ENCODE data around the gene SERPINB1. TPM values are rescaled to one million over a fixed set of nuclear protein-coding genes. Genes with fewer than 3 reads are reported as not detected.

The SERPINB1 gene
- total RNA-seq, 4 donors from 2014 or later: 12.6 to 41.1 (median 17.6) TPM

DNA sequence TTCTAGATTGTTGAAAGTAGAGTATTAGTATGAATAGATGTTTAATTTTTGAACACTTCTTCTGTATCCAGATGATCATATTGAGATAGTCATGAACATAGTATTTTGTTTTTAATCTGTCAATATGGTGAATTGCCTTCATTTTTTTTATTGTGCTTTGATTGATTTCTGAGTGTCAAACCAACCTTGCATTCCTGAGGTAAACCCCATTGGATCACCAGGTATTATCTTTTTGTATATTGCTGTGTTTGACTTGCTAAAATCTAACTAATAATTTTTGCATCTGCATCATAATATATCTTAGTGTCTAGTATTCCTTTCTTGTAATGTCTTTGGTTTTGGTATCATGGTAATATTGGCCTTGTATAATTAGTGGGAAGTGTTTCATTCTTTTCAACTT is 25.5 kb downstream of the SERPINB1 start:
- no peak overlapping the region for H3K4me3 ChIP-seq (ENCODE audit: low read depth, poor library complexity, severe bottlenecking)
- TF ChIP-seq CTCF (IDR thresholded peaks at IDR 0.05) (no peak), POLR2A (IDR thresholded peaks at IDR 0.05) (no peak)
- intact Hi-C loops (cut with DNase I; ENCODE audit: low total_unique reads): no loop called here
- no peak for DNase-seq (ENCODE audit: low spot score in 2 of 2)

DNA sequence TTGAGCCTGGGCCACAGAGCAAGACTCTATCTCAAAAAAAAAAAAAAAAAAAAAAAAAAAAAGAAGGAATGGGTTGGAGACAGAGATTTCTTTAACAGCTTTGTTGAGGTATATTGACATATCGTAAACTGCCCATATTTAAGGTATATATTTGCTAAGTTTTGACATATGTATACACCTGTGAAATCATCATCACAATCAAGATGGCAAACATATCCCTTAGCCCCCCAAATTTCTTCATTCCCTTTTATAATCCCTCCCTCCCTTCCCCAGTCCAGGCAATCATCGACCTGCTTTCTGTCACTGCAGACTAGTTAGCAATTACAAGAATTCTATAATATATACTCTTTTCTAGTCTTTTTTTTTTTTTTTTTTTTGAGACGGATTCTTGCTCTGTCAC is 29.0 kb downstream of the SERPINB1 start:
- WGBS, 2 donors: 95 to 97% methylated on average over 3 of the region's 3 CpGs
- no peak overlapping the region for H3K4me3 ChIP-seq (ENCODE audit: low read depth, poor library complexity, severe bottlenecking)
- no peak for DNase-seq (ENCODE audit: low spot score in 2 of 2)
- intact Hi-C loops (cut with DNase I; ENCODE audit: low total_unique reads): no loop called here
- TF ChIP-seq CTCF (IDR thresholded peaks at IDR 0.05): no peak
- no peak for TF ChIP-seq POLR2A (IDR thresholded peaks at IDR 0.05)

DNA sequence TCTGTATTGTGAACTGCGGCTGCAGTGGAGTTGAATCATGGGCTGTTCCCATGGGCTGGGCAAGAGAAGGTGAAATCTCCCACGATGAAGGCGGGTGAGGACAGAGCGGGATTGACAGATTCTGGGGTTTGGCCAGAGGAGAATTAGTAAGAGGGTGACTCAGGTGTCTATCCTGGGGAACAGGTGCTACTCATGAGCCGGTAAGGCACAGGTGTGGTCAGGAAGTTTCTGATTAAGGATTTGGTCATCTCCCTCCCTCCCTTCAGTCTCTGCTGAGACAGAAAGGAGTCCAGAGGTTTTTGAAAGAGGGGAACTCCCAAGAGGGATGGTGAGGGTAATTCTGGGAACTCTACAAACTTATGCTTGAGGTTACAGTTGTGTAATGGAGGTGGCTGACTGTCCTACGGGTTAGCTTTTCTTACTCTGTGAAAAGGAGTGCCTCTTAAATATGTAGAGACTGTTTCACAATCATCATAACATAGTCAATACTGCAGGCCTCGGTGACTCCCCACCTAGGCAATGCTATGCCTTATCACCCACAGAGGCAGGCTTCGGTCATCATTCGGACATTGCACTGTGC is 31.5 kb downstream of the SERPINB1 start:
- TF ChIP-seq POLR2A (IDR thresholded peaks at IDR 0.05) (no peak), CTCF (IDR thresholded peaks at IDR 0.05) (no peak)
- WGBS, 2 donors: 72 to 73% methylated on average over 9 of the region's 9 CpGs
- no peak overlapping the region for H3K4me3 ChIP-seq (ENCODE audit: low read depth, poor library complexity, severe bottlenecking)
- DNase-seq (ENCODE audit: low spot score in 2 of 2): no peak
- intact Hi-C loops (cut with DNase I; ENCODE audit: low total_unique reads): no loop called here

DNA sequence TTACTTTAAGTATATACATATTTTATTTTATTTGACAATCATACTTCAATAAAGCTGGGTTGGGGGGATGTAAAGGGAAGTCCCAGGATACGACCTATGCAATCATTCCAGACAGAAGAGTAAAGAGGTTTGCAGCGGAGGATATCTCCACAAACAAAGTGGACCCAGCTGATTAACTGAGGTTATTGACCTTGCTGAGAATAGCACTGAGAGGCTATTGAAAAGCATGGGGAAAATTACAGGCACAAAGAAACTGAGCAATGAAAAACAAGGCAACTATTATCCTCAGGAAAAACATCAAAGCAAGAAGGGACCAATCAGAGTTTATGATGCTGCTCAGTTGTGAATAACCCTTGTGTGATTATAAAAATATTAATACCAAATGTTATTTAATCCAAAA is 32.6 kb downstream of the SERPINB1 start:
- no peak overlapping the region for H3K4me3 ChIP-seq (ENCODE audit: low read depth, poor library complexity, severe bottlenecking)
- TF ChIP-seq POLR2A (IDR thresholded peaks at IDR 0.05) (no peak), CTCF (IDR thresholded peaks at IDR 0.05) (no peak)
- WGBS, 2 donors: 83 to 85% methylated on average over 2 of the region's 2 CpGs
- no peak for DNase-seq (ENCODE audit: low spot score in 2 of 2)
- intact Hi-C loops (cut with DNase I; ENCODE audit: low total_unique reads): no loop called here

DNA sequence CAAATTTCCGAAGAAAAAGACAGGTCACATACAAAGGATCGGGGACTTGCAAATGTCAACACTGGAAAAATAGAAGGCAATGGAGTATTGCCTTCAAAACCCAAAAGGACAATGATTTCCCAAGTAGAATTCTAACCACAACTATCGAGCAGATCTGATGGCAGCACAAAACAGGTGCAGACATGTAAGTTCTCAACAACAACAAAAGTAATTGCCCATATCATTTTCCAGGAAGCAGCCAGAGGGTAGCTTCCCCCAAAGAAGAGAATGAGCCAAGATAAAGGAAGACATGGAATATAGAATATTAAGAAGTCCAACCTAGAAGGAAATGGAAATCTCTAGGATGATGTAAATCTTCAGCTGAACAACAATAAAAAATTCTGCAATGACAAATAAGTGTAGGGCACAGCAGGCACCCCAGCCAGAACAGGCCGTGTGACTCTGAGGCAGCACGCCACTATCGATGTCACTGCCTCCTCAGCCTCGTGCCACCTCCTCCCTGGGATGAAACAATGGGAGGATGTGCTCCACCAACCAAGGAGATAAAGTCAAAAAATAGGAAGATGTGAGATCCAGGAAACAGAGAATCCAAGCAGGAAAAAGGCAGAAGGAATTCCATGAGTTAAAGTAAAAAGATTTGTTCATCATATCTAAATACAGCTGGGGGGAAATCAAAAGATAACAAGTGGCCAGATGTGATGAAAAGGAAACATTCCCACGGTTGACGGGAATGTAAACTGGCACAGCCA is 34.1 kb downstream of the SERPINB1 start:
- no peak for TF ChIP-seq CTCF (IDR thresholded peaks at IDR 0.05)
- TF ChIP-seq POLR2A (IDR thresholded peaks at IDR 0.05): no peak
- no peak overlapping the region for H3K4me3 ChIP-seq (ENCODE audit: low read depth, poor library complexity, severe bottlenecking)
- intact Hi-C loops (cut with DNase I; ENCODE audit: low total_unique reads): no loop called here
- no peak for DNase-seq (ENCODE audit: low spot score in 2 of 2)
- WGBS, 2 donors: 61 to 63% methylated on average over 9 of the region's 9 CpGs
